CD4-positive, alpha-beta T cell treated with Interleukin-17A for 4 hours (primary cell): ENCODE measurements around the gene PRKCH.
"Not testable (repeated sequence)": the region's sequence is repeated elsewhere in the genome, so short reads cannot be mapped to it uniquely, and the experiment has no call there.

Experiments
- DNase-seq: peaks from one replicate; pipeline ENCODE4 v3.0.0-alpha.2; 2020; ENCODE audit warnings: mixed read lengths

The PRKCH gene

GRCh38 chr14:61461808-61462275, 140.5 kb downstream of the PRKCH start:
- peak; percentile 47 for DNase-seq

DNA sequence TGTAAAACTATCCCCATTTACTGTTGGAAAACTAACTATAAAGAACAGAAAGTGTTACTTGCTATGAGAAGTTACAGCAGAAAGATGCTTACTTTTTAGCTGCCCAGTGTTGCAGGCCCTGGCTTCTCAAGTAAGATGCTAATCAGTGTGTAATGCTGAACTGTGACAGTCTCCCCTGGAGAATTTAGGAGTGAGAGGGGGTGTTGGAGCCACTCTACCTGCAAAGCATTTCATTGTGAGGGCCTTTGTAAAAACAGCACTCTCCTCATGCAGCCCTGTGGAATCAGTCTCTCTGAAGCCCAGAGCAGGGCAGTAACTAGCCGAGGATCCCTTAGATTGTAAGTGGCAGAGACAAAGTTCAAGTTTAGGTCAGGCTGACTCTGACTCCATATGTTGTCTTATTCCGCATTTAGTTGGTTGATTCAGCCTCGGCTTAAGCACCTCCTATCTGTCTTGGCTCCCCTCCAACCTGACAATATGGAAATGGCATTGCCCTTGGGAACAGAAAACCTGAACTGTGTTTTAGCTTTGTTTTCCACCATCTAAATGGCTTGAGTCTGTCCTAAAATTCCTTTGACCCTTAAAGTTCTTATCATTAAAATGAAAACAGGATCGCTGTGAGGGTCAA, 141.3 kb downstream of the PRKCH start:
- no peak for DNase-seq

DNA sequence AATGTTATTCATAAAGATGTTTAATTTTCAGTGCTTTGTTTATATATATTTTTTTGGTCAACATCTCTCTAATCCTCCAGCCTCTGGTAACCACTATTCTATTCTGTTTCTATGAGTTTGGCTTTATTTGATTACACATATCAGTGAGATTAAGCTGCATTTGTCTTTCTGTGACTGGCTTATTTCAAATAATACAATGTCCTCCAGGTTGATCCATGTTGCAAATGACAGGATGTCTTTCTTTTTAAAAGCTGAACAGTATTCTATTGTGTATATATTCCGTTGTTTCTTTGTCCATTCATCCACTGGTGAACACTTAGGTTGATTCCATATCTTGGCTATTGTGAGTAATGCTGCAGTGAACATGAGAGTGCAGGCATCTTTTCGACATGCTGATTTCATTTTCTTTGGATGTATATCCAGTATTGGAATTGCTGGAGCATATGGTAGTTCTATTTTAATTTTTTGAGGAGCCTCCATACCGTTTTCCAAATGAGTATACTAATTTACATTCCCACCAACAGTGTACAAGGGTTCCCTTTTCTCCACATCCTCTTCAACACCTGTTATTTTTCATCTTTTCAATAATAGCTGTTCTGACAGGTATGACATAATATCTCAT, 142.4 kb downstream of the PRKCH start:
- no peak for DNase-seq

- DNase-seq: not testable (repeated sequence)
These were observed 143.4 kb downstream of the PRKCH start for GRCh38 chr14:61464539-61465320.

- DNase-seq: no peak
These were observed 145.0 kb downstream of the PRKCH start for GRCh38 chr14:61466249-61466904.

DNA sequence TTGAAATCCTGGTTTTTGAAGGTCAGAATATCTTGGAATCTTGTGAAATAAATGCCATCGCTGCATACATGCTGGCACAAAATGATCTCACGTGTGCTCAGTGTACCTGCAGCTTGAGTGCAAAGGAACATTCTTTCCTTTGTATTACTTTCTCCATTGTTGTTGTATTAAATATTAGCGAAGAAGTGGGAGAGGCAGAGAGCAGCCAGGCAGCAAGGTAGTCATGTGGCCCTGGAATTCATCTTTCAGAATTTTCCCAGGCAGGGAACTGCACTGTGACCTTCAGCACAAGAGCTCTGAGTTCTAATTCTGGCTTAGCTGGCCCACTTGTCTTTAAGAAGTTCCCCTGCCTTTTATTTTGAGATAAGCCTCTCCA, 145.5 kb downstream of the PRKCH start:
- DNase-seq: no peak

DNA sequence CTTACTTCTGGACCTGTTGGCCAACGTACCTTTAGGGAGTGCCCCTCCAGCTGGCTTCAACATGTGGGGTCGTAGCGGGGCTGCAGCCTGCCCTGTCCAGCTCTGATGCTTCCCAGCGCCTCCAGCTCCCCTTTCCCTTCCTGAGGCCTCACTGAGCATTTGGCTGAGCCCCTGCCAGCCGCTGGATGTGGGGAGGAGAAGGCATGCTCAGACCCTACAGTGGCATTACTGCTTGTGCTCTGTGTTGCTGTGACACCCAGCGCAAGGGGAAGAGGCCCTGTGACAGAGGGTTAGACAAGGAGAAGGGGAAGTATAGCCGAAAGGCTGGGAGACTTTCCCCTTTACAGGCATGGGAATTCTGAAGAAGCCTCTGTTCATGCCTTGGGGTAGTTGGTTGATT, 145.9 kb downstream of the PRKCH start:
- DNase-seq: no peak

DNA sequence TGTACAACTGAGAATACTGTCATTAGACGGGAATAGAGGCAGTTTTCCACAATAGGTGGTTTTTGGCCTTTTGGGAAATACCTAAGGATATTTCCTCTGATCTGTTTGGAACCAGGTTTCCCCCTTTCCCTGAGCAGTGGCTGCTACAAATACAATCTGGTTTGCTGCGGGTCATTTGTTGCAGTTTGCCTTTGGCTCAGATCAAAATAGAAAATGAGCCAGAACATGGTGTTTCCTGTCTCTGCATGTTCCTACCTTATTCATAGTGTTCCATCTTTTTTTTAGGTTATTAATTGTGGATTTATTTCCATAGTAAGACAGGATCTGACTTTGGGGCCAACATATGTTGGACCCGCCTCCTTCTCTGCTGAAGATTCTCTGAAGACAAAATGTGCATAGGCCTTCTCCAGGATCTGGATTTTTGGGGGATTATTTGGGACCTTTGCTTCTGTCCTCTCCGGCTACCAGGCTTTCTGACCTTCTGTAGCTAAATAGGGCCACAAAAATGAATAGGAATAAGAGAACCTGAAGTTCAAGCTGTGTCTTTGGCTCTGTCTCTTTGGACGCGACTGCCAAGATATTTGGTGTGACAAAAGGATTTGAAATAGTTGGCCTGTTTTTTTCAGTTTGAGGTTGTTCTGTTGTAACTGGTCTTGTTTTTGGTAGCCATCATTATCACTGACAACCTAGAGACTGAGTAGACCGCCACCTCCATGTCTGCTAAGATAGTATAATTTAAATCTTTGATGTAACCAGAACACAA, 146.9 kb downstream of the PRKCH start:
- no peak for DNase-seq

DNA sequence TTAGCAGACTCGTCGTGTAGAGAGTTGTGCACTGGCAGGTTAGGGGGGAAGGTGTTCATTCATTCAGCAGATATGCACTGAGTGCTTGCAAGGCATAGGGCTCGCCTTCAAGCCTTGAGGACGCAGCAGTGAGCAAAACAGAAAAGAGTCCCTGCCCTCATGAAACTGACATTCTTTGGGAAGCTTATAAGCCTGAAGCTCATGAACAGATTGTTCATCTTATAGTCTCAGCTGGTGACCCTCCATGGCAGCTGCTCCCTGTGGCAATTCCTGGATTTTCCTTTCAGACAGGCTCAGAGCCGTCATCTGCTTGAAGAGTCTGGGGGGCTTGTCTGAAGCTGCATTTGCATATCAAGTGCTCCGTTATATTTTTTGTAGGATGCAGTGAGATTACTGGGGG, 148.4 kb downstream of the PRKCH start:
- DNase-seq: no peak

GRCh38 chr14:61470261-61470960, 149.0 kb downstream of the PRKCH start:
- DNase-seq: no peak

DNA sequence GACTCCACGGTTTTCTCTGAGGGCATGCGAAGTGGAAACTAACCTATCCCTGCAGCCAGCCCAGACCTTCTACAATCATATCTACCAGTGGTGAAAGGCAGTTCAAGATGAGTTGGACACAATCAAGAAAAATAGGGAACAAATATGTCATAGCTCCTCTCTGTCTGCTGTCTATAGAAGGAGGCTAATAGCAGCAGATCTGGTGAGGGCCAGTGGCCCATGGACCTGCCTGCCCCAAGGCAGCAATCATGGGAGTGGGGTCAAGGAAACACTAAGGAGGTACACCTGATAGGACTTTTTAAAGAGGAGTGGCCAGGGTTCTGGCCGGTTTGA, 149.5 kb downstream of the PRKCH start:
- DNase-seq: no peak

GRCh38 chr14:61471297-61472005, 150.1 kb downstream of the PRKCH start:
- DNase-seq: no peak

DNA sequence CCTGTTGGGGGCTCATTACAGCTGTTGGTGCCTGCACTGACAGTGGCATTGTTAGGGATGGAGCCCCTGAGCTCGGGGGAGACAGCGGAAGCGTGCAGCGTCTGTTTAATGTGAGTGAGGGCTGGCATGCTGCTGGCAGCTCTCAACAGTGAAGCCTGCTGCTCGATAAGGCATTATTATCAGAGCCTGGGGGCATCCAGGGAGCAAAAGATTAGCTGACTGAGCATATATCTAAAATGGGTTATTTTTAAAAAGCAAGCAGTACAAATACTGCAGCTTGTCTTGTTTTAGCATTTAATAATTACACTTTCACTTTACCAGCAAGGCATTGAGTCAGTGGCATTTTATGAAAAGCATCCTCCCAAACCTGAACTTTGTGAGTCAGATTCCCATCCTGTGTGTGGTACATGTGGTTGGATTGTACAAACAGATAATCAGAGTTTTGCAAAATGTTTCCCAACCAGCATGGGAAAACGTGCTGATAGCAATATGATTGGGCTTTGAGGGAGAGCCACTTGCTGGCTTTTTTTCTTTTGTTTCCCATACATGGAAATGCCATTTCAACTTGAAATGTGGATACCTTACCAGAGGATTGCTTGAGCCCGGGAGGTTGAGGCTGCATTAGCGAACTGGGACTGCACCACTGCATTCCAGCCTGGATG, 150.8 kb downstream of the PRKCH start:
- DNase-seq: peak; percentile 56

GRCh38 chr14:61472801-61473376, 151.5 kb downstream of the PRKCH start:
- DNase-seq: peak; percentile 80

GRCh38 chr14:61474015-61474414, 152.6 kb downstream of the PRKCH start:
- DNase-seq: no peak

DNA sequence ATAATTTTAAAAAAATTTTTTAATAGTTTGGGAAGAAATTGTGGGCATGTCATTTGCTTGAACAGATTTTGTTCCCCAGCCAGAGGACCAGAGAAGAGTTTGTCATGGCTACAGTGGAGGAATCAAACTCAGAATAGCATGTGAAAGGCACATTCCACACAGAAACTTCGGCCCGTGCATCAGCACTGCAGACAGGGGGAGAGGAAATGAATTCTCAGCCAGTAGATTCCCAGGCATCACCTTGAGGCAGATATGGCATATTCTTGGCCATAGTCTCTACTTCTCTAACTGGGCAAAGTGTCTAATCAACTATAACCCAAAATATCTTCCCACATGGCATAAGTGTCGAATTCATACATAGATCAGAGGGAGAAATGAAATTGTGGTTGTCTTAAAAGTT, 153.3 kb downstream of the PRKCH start:
- no peak for DNase-seq

- no peak for DNase-seq
These were observed 153.9 kb downstream of the PRKCH start for GRCh38 chr14:61475316-61475715.

GRCh38 chr14:61476105-61476753, 154.8 kb downstream of the PRKCH start:
- no peak for DNase-seq

DNA sequence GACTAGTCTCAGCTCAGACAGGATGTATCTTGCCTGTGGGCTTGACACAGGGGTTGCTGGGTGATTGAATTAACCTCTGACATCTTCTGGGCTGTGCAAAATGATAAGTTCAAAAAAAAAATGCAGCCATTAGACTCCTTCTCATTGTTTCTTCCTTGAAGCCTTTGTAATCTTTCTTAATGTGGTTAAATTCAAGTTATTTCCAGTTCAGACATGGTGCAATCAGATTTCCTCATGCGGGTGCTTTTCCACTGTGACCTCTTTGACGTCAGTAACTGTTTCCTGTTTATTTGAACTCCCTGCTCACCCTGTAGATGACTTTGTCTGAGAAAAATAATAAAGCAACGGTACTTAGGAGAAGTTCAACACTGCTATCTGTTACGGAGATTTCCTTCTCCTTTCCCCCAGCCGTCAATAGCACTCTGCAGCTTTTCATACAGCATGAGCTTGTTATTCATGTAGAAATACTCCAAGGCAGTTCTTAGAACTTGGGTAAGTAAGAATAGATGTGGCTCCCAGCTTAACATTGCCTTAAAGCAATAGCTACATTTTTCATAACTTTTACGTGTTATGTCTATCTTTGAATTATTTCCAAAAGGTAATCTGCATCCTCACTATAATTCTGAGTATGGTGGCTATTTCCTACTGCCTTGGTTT, 155.5 kb downstream of the PRKCH start:
- DNase-seq: peak; percentile 65
